GM12864 (cell line): ENCODE data around the gene KIF26B.

Experiments
- DNase-seq: peaks from one replicate; pipeline ENCODE4 v3.0.0-alpha.2; 2011; ENCODE audit warnings: low read depth
- H3K4me3 ChIP-seq: 2 replicates; pipeline ENCODE4 v1.5.1; 2011; ENCODE audit warnings: mild to moderate bottlenecking, low read depth, low read length, control low read depth
- TF ChIP-seq, protein P1 (sequence below): IDR thresholded peaks from 2 replicates; pipeline ENCODE4 v1.5.1; 2011; ENCODE audit warnings: low read depth, mild to moderate bottlenecking, moderate library complexity, low read length, control low read depth, inconsistent platforms; ENCODE audit errors: missing control alignments

The KIF26B gene

DNA sequence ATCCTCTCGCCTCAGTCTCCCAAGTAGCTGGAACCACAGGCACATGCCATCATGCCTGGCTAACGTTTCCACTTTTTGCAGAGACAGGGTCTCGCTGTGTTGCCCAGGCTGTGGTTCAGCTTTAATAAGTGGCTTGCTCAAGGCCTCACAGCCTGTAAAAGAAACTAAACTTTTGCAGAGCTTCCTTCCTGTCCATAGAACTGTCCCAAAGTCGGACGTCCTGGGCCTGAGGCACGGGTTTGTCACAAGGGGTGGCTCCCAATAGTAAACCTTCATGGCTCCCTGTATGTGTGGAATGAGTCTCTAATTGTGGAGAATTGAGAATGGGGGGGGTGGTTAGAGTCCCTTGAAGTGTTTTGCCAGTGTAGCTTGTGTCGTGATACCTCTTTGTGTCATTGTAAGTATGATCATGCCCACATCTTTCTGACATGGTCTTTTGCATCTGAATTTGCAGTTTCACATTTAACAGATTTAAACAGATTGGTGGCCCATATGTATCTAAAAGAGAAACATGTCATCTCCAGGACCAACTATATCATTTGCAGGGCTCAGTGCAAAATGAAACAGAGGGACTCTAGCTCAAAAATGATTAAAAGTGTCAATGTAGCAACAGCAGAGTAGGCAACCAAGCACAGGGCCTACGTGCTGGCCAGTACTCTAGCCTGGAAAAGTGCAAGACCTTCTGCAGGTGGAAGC, 332.1 kb downstream of the KIF26B start:
- H3K4me3 ChIP-seq: no peak overlapping the region
- TF ChIP-seq, protein P1, sequence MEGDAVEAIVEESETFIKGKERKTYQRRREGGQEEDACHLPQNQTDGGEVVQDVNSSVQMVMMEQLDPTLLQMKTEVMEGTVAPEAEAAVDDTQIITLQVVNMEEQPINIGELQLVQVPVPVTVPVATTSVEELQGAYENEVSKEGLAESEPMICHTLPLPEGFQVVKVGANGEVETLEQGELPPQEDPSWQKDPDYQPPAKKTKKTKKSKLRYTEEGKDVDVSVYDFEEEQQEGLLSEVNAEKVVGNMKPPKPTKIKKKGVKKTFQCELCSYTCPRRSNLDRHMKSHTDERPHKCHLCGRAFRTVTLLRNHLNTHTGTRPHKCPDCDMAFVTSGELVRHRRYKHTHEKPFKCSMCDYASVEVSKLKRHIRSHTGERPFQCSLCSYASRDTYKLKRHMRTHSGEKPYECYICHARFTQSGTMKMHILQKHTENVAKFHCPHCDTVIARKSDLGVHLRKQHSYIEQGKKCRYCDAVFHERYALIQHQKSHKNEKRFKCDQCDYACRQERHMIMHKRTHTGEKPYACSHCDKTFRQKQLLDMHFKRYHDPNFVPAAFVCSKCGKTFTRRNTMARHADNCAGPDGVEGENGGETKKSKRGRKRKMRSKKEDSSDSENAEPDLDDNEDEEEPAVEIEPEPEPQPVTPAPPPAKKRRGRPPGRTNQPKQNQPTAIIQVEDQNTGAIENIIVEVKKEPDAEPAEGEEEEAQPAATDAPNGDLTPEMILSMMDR: no peak
- no peak for DNase-seq

GRCh38 chr1:245488346-245489129, 333.8 kb downstream of the KIF26B start:
- DNase-seq: no peak
- no peak overlapping the region for H3K4me3 ChIP-seq
- TF ChIP-seq, protein P1: no peak

DNA sequence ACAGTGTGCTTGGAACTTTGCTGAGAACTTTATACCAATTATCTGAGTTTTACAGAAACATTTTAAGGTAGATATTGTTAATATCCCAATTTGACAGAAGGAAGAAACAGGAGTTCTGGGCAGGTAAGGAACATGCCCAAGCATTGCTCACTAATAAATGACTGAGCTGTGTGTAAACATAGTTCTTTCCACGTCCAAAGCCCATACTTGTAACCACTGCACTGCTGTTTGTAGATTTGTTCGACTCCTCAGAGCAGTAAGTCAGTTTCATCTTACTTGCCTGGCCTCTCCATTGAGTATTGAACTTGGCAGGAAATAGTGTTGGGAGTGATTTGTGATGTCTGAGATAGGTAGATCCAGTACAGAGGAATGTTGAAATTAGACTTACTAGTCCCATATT, 335.1 kb downstream of the KIF26B start:
- H3K4me3 ChIP-seq: no peak overlapping the region
- TF ChIP-seq, protein P1: no peak
- DNase-seq: no peak

- no peak for DNase-seq
- TF ChIP-seq, protein P1: peak; percentile 30
- H3K4me3 ChIP-seq: no peak overlapping the region
These were observed 338.2 kb downstream of the KIF26B start for GRCh38 chr1:245493029-245493428.

GRCh38 chr1:245495681-245496080, 340.9 kb downstream of the KIF26B start:
- TF ChIP-seq, protein P1: no peak
- no peak for DNase-seq
- no peak overlapping the region for H3K4me3 ChIP-seq

DNA sequence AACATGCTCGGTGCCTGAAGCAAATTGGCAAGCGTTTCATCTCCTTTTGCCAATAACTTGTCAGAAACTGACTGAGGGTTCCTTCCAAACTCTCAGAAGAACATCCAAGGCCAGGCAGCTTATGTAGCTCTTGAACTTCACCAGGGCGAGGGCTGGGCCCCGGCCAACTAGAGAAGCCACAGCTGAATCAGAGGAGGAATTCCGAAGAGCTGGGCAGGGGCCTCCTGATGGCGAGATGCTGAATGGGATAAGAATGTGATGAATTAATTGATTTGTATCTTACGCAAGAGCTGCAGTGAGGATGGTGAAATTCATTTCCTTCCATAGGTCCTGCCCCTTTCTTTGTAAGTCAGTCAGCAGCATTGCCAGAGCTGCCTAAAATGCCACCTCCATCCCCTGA, 345.8 kb downstream of the KIF26B start:
- no peak for DNase-seq

More for the DNA sequence above, 345.8 kb downstream of the KIF26B start:
- TF ChIP-seq, protein P1: no peak
- H3K4me3 ChIP-seq: no peak overlapping the region
